HG02870 (cell line): ENCODE data around the gene TMEM89.
A peak's percentile ranks its signal among the peaks of the same experiment; 100 is the strongest.

ENCODE experiments used
- ATAC-seq: cut with Tn5 transposase; IDR thresholded peaks from one replicate; pipeline ENCODE4 v1.9.1; 2021; ENCODE audit warnings: mild to moderate bottlenecking, moderate library complexity; ENCODE audit not compliant: unreplicated experiment

The TMEM89 gene

DNA sequence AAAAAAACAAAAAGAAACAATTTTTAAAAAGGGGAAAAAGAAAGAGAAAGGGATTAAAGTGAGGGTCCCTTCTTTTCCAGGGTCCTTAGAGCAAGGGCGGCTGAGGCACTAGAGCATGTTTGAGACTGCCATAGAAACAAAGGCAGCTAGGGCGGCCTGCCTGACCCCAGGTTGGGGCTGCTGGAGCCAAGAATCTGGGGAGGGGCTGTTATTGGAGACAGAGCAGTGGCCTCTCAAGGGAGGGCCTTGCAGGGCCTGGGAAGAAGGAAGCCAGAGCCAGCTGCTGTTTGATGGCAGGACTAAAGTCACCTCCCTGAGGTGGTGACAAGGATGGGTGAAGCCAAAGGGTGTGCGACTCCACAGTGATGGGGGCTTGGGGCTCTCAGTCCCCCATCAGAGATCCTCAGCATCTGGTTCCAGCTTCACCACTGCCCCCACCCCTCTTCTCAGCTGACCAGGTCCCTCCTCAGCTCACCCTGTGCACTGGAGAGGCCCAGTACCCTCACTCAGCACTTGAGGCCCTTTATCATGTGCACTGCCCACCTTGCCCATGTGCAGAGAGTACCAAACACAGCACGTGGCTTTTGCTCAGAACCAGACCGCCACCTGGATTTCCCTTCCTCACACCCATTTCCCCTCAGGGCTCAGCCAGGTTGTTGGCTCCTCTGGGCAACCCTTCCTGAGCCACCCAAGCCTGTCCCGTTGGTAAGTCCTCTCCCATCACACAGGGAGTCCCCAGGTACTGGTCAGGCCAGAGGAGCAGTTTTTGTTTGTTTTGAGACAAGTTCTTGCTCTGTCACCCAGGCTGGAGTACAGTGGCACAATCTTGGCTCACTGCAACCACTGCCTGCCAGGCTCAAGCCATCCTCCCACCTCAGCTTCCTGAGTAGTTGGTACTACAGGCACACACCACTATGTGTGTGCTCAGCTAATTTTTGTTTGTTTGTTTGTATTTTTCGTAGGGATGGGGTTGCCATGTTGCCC lies 1.7 kb downstream of the TMEM89 start:
- ATAC-seq = no peak

DNA sequence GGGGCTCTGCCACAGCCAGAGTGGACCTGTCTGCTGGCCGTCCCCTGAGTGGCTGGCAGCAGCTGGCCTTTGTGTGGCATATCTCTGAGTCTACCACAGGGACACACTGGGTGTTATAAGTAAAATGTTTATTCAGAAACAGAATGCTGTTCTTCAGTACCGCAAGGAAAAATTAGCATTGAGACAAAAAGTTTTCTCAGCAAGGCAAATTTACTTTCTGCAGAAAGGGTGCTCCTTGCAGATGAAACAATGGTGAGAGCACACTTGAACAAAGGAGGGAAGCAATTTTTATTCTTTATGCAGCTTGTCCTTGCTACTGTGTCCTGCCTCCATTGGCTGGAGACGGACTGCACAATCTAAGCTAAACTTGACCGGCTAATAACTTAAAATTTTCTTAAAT lies 4.0 kb downstream of the TMEM89 start:
- no peak for ATAC-seq

DNA sequence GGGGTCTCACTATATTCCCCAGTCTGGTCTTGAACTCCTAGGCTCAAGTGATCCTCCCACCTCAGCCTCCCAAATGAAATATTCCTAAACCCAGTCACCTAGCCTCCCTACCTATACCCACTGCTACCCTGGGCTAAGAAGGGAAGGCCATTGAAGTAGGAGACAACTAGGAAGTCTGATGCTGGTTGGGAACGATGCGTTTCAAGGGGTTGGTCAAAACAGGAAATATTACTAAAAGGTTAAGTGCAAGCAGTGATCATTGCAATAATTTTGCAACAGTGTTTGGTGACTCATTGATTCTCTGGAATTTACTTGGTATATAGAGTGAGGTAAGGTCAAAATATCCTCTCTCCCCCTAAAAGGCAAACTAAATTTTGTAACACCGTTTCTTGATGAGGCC lies 7.5 kb downstream of the TMEM89 start:
- no peak for ATAC-seq

GRCh38 chr3:48612309-48612708 lies 9.3 kb downstream of the TMEM89 start:
- no peak for ATAC-seq

DNA sequence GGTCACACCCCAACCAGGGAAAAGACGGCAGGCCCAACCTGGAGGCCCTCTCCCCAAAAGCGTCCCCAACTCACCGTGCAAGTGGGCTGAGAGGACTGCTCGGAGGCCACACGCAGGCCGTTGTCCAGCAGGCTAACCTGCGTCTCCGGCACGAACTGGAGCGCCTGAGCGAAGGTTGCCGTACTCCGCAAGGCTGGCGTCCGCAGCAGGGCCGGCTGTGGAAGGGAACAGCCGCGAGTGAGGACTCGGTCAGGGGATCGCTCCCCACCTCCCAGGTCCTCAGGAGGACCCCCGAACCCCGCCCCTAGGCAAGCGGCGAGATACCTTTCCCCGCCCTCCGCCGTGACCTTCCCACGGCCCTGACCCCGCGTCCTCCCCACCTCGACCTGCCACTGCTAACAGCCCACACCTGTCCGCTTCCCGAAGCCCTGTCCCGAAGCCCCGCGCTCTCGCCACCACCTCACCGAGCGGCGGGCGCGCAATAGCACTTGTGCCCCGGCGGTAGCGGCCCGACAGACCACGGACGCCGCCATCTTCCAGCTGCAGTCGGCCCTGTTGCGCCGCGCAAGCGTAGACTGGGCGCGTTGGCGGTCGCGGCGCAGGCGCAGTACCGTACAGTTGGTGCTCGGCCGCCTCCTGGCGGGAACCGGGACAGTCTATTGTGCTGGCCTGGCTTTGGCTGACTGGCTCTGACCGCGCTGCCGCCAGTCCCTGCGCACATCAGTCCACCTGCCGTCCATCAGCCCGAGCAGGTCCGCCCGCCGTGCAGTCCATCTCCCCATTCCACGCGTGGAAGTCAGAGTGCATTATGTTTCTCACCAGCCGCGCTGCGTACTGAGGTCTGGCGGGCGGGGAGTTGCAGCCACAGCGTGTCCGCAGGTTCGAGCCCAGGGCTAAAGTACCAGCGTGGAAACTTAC lies 12.2 kb downstream of the TMEM89 start, which contains the start of gene UQCRC1:
UQCRC1 (minus strand) TSS at position 559 of the 918 bp plus-strand sequence; CDS start at position 533, 26 bp downstream.
- peak; percentile 92 for ATAC-seq

- no peak for ATAC-seq
These were observed 14.1 kb downstream of the TMEM89 start for GRCh38 chr3:48607519-48607918.

DNA sequence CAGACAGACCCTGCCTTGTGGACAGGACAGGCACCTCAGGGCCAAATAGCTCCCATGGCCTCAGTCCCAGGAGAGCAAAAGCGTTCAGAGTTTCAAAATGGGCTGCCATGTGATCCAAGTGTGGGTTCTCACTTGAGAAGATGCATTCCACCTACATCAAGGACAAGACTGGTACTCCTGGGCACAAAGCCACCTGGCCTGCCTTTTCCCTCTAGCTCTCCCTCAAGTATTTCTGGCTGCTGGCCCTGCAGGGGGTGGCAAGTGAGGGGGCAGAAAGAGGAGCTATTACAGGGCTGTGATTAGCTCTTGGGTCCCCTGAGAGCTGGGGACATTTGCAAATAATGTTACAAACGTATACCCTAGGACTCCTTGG lies 20.0 kb downstream of the TMEM89 start:
- ATAC-seq = no peak

DNA sequence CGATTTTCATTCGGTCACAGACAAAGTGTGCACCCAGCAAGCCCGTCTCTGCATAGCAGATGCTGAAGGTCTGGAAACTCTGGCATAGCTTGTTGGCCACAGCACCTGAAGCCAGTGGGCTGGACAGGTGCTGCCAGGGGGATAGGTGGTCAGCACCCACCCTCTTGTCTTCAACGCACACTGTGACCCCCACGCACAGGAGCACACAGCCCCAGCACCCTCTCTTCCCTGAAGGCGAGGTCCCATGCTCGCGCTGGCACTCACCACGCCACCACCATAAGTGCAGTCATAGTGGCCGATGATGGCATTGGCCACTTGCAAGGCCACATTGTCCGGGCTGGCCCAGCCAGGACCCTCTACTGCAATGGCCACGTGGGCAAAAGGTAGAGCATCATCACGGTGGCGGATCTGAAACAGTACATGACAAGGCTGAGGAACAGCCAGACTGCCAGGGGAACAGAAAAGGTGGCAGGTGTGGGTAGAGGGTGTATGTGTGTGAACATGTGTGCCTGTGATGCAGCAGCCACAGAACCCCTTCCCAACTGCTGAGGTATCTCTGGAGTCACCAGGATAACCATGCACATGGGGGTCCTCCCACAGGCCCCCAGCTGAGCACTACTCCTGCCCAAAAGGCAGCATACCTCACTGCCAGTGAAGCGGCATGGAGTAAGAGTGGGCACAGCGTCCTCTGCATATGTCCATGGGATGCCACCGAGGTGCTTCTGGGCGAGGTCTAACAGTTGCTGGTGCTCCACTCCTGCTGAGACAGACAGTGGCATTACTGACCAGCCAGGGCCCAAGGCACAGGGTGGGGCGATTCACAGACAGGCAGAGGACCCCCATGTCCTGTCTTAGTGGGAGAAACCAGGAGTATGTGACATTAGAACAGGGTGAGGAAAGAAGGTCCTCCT lies 20.6 kb downstream of the TMEM89 start:
- no peak for ATAC-seq

DNA sequence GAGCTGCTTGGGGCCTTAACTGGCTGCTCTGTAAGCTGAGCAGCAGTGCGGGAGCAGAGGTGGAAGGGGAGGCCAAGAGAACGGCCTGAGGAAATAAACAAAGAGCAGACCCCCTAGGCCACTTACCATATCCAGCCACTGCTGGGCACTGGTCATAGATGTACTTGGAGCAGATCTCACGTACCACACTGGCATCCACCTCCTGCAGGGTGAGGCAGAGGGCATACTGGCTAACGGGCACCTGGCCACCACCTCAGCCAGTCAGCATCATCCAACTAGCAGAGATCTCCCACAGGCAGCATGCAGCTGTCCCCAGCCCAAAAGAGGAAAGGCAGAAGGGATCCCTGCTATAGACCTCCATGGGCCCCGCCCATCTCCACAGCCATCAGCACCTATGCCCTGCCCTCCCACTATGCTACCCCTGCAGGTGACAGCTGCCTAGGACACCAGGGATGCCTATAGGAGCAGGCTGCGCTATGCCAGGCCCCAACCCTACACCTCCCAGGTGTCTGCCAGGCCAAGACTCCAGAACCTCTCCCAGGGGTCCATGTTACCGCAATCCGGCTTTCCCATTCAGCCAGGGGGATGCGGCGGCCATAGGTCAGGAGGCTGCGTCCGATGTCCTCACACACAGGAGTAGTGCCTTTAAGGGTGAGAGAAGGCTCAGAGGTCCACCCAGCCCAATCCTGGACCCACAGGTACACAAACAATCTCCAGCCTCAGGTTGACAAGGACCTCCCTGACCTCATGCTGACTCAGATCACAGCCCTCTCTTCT lies 21.9 kb downstream of the TMEM89 start:
- no peak for ATAC-seq

DNA sequence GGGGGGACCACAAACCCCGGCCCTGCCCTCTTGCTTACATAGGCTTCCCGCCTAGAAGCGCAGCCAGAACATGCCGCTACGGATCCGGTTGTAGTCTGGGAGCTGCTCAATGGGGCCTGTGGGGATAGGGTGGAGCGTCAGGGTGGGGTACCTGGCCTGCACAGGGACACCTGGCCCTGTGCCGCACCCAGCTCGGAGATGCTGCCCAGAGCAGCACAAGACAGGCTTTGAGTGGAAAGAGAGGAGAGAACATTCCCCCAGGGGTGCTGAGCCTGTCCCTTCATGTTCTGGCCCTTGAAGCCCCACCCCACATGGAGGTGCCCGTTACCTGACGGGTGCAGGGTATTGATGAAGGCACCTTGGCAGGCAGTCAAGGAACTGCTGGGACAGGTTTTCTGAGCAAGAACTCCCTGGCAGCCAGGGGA lies 22.5 kb downstream of the TMEM89 start:
- ATAC-seq = no peak

DNA sequence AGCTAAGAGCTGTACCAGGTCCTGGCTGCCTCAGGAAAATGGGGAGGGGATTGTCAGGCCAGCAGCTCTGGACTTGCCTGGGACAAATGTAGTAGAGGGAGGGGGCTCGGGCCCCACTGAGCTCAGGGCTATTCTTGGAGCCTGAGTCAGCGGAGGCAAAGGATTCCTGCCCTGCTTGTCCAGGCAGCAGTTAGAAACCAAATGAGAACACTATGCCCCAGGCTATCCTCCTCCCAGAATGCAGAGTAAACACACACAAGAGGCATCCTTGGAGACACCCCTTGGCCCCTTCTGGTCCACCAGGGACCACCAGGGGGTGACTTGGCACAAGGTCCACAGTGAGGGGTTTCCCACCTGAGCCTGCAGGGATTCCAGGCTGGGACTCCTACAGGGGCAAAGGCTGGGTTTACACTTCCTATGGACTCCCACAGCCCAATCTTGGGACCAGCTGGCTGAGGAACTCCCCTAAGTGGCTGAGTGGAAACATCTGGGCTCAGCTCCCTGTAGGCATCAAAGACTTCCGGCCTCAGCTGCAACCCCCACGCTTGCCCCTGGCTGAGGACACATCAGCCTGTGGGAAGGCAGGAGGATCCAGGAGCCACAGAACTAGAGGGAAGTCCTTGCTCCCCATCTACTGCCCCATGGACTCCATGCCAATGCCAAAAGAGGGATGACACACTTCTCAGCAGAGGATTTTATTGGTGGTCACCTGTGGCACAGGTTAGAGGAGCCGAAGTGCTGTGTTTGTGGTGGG lies 23.1 kb downstream of the TMEM89 start:
- no peak for ATAC-seq

DNA sequence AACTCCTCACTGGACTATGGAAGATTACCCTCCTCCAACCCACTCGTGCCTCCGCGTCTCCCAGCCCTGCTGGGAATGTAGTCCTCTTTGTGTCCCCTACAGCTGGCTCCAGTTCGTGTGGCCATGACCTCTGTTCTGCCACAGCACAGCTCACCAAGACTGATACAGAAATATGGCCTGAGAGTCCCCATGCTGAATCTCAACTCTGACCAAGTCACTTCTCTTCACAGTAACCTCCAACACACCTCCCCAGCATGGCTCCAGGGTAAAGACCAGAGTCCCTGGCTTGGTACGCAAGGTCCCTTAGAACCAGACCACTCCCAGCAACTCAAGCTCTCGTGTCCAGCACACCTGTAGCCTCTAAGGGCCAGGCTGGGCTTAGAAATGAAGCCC lies 24.2 kb downstream of the TMEM89 start:
- no peak for ATAC-seq

DNA sequence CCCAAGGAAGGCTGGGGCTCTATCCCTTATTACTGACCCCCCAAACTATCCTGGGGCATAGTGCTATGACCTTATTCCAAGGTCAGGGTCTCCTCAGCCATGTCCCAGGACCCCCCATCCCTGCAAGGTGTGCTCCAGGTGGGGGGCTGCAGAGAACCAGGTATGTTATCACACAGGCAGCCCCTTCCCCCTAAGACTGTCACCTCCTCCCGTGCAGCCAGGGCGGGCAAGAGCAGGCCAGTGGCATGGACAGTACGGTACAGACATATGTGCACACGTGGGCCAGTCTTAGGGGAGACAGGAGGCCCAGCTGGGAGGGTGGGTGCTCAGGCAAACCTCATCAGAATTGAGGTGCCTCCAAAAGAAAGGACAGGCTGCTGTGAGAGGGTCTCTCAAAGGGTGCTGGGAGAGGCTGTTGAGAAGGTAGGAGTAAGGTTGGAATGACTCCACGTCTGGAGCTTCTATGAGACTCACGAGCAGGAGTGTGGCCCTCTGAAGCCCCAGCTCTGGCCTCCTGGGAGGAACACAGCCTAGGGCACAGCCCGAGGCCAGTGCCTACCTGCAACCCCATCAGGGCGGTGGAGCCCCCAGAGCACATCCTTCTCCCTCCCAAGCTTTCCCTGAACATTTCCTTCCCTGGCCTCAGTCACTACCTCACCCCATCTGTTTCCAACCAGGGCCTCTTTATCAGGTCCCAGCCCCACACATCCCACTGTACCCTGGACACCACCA lies 24.7 kb downstream of the TMEM89 start:
- no peak for ATAC-seq

DNA sequence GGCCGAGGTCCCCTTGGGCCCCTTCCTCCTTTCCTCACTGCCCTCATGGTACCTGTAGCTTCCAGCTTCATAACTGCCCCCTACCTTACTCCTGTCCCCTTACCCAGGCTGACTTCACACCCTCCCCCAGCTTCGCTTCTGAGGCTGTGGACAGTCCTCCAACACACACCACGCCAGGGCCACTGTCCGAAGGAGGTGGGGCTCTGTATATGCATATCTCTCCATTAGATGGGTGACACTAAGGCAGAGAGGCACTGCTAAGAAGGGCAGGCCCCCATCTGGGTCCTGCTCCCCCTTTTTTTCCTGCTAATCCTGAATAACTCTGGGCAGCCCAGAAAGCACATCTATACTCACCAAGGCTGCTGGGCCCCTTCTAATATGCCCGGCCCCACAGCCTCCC lies 25.4 kb downstream of the TMEM89 start:
- ATAC-seq = no peak

DNA sequence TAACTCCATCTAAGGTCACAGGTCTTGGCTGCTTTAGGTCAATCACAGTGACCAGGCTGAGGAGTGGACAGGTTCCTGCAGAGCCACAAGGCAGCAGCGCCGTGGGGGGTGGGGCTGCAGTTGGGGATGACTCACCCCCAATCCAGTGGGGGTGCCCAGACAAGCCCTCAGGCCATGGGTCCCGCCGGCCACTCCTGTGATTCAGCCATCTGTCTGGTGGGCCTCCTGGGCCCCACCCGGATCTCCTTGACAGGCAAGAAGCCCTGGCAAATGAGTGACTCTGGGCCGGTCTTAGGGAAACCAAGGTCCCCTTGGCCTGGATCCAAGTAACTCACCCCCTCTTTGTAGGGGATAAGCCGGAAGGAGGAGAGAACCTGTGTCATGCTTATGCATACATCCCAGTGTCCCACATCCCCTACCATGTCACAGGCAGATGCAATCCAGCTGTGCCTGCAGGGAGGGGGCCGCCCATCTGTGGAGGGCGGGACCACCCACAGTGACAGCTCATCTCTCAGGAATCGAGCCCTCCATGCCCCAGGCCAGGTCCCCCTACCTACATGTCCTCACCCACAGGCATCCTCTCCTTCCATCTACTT lies 25.9 kb downstream of the TMEM89 start:
- no peak for ATAC-seq

GRCh38 chr3:48595075-48595525 lies 26.5 kb downstream of the TMEM89 start, which contains the start of gene COL7A1:
Gene COL7A1 (minus strand): TSS chr3:48595329. CDS start chr3:48595159, 170 bp downstream.
- ATAC-seq = no peak

- no peak for ATAC-seq
These were observed 27.0 kb downstream of the TMEM89 start for GRCh38 chr3:48594417-48595049.
